K562 (cell line): ENCODE results near the gene TULP4. TPM values are rescaled to one million over a fixed set of nuclear protein-coding genes. Genes with fewer than 3 reads are reported as not detected.
A peak's percentile ranks its signal among the peaks of the same experiment; 100 is the strongest.

Experiments
- ATAC-seq: fragments of 200-7000 bp; cut with Tn5 transposase; 3 replicates; pipeline ENCODE4 v1.9.1; 2020; ENCODE audit warnings: moderate library complexity
- BruUV-seq: library from RNA; stranded (reverse); fragments of 400-500 nt; replicated peaks from 2 replicates; lab custom pipeline; 2021; lab: Mats Ljungman, UMichigan
- CTCF ChIA-PET: fragments of 300-600 bp; formaldehyde crosslinking; extraction: SDS; loops from one replicate; lab custom pipeline; 2021; ENCODE audit warnings: low intra/inter-chr PET ratio; lab: Yijun Ruan, JAX
- POLR2A ChIA-PET: fragments of 300-600, 350-650 bp; sonication (Branson Sonifier 250); formaldehyde crosslinking; extraction: SDS; loops from one replicate; lab custom pipeline; 2021; ENCODE audit warnings: antibody characterized with exemption, inconsistent platforms; lab: Yijun Ruan, JAX
- DNase-seq, 4 experiments: peaks; one replicate each; pipeline versions ENCODE4 v3.0.0 to v3.0.0-alpha.2; 2011 to 2018; ENCODE audit warnings: low spot score in 3 of 4, mixed read lengths in 3 of 4; ENCODE audit errors: extremely low read depth in 1 of 4
- FAIRE-seq: peaks from 2 replicates; lab custom pipeline; 2011; peaks lifted over from hg19 to GRCh38; lab: Jason Lieb, UNC
- H2AFZ ChIP-seq: 2 replicates; pipeline ENCODE4 v1.6.0; 2011; ENCODE audit warnings: low read depth, low read length, control low read depth, inconsistent platforms
- H3K27ac ChIP-seq: fragments of 200-600 bp; 3 replicates; pipeline ENCODE4 v1.8.0; 2011; ENCODE audit warnings: low read depth, mild to moderate bottlenecking, control low read depth, inconsistent platforms, low read length, moderate library complexity, mixed read lengths; ENCODE audit errors: extremely low read depth
- H3K27me3 ChIP-seq, 2 experiments: fragments of 300-600 bp in 1 of 2; 2 replicates in 1 of 2; 3 replicates in 1 of 2; pipeline versions ENCODE4 v1.6.0 to v1.8.0; 2011; ENCODE audit warnings: inconsistent platforms in 2 of 2, low read length in 2 of 2, mild to moderate bottlenecking in 1 of 2, mixed read lengths in 1 of 2, moderate library complexity in 1 of 2; ENCODE audit not compliant: control insufficient read depth in 2 of 2, insufficient read depth in 2 of 2
- H3K36me3 ChIP-seq: fragments of 300-600 bp; 3 replicates; pipeline ENCODE4 v1.8.0; 2011; ENCODE audit warnings: mild to moderate bottlenecking, low read length, inconsistent platforms; ENCODE audit not compliant: control insufficient read depth, insufficient read depth
- H3K4me1 ChIP-seq, 2 experiments: fragments of 200-600 bp in 1 of 2; replicated peaks in 1 of 2; 2 replicates in 1 of 2; 3 replicates in 1 of 2; pipeline versions ENCODE4 v1.5.1 to v1.8.0; 2011; ENCODE audit warnings: inconsistent platforms in 2 of 2, low read length in 2 of 2, mild to moderate bottlenecking in 1 of 2, mixed read lengths in 1 of 2, moderate library complexity in 1 of 2; ENCODE audit not compliant: control insufficient read depth in 2 of 2, insufficient read depth in 2 of 2
- H3K4me2 ChIP-seq: 2 replicates; pipeline ENCODE4 v1.6.1; 2011; ENCODE audit warnings: low read length, control low read depth, inconsistent platforms, mixed read lengths; ENCODE audit not compliant: insufficient read depth
- H3K4me3 ChIP-seq: fragments of 200-600 bp; sonication (generic), shearing (Covaris generic); 2 replicates; pipeline ENCODE4 v1.5.1; 2016; ENCODE audit warnings: control low read depth, inconsistent platforms
- H3K79me2 ChIP-seq: fragments of 200-600 bp; 3 replicates; pipeline ENCODE4 v1.8.0; 2011; ENCODE audit warnings: low read length, inconsistent platforms; ENCODE audit not compliant: control insufficient read depth, insufficient read depth
- H3K9ac ChIP-seq, 2 experiments: 2 replicates each; pipeline versions ENCODE4 v1.6.0 to v1.6.1; 2011; ENCODE audit warnings: low read depth in 2 of 2, low read length in 2 of 2, control low read depth in 1 of 2, inconsistent platforms in 1 of 2, mild to moderate bottlenecking in 1 of 2, mixed read lengths in 1 of 2; ENCODE audit not compliant: insufficient read depth in 1 of 2
- H3K9me1 ChIP-seq: one replicate; pipeline ENCODE4 v1.6.0; 2011; ENCODE audit warnings: inconsistent platforms, mild to moderate bottlenecking, low read length, moderate library complexity; ENCODE audit not compliant: control insufficient read depth, insufficient read depth
- H3K9me3 ChIP-seq: replicated peaks from 2 replicates; pipeline ENCODE4 v1.5.1; 2011; ENCODE audit warnings: low read depth, low read length, inconsistent platforms; ENCODE audit not compliant: control insufficient read depth, insufficient read depth
- H4K20me1 ChIP-seq: replicated peaks from 2 replicates; pipeline ENCODE4 v1.6.1; 2011; ENCODE audit warnings: low read length, inconsistent platforms, mixed read lengths; ENCODE audit not compliant: control insufficient read depth, insufficient read depth
- FIP1L1 ChIP-seq: fragments of 200-400 bp; formaldehyde crosslinking; IDR thresholded peaks from 2 replicates; pipeline ENCODE4 v1.6.1; 2018; ENCODE audit warnings: mild to moderate bottlenecking, low read depth, low read length; ENCODE audit not compliant: poor library complexity, severe bottlenecking
- HDAC2 ChIP-seq: fragments of 450-650 bp; IDR thresholded peaks from 2 replicates; pipeline ENCODE4 v1.6.1; 2016; ENCODE audit warnings: mild to moderate bottlenecking
- HEY1 ChIP-seq: fragments of 250-450 bp; sonication (Bioruptor Pico); IDR thresholded peaks from 2 replicates; pipeline ENCODE4 v1.5.0; 2020; ENCODE audit warnings: mild to moderate bottlenecking, moderate library complexity, borderline replicate concordance
- MAZ ChIP-seq, 2 experiments: fragments of 450-650 bp in 1 of 2; sonication (generic) in 1 of 2; formaldehyde crosslinking; IDR thresholded peaks in 1 of 2; conservative IDR thresholded peaks in 1 of 2; 2 replicates each; pipeline versions ENCODE4 v1.4.0 to v1.5.0; 2020; ENCODE audit warnings: mild to moderate bottlenecking in 1 of 2, missing genetic modification reagents in 1 of 2
- MEF2A ChIP-seq: IDR thresholded peaks from 2 replicates; pipeline ENCODE4 v1.6.1; 2011; ENCODE audit warnings: low read depth, mild to moderate bottlenecking, low read length, moderate library complexity; ENCODE audit not compliant: control insufficient read depth
- ZNF232 ChIP-seq: sonication (generic); formaldehyde crosslinking; IDR thresholded peaks from 2 replicates; pipeline ENCODE4 v1.8.0; 2022; ENCODE audit warnings: mild to moderate bottlenecking, missing genetic modification reagents
- ZNF444 ChIP-seq: fragments of 250-450 bp; sonication (Bioruptor Pico); IDR thresholded peaks from 2 replicates; pipeline ENCODE4 v1.4.0; 2020; ENCODE audit warnings: mild to moderate bottlenecking, moderate library complexity
- ZNF707 ChIP-seq: fragments of 250-450 bp; sonication (Bioruptor Pico); conservative IDR thresholded peaks from 2 replicates; pipeline ENCODE4 v1.8.0; 2022; ENCODE audit warnings: inconsistent platforms, mild to moderate bottlenecking, moderate library complexity
- ZNF778 ChIP-seq: fragments of 450-650 bp; formaldehyde crosslinking; IDR thresholded peaks from 2 replicates; pipeline ENCODE4 v1.4.0; 2020; ENCODE audit warnings: mild to moderate bottlenecking, moderate library complexity
- WGBS: fragments of 100-300 bp; shearing (Covaris generic); methylation state at CpG from one replicate; pipeline ENCODE4 v1.1.6; 2016; ENCODE audit warnings: low coverage, mixed read lengths; ENCODE audit not compliant: insufficient coverage; ENCODE audit errors: missing lambda C conversion rate; 5-methylcytosine and 5-hydroxymethylcytosine counted together
- in situ Hi-C: fragments of 300-500 bp; cut with MboI; formaldehyde crosslinking; loops from 4 replicates; pipeline ENCODE4 v1.15.0; 2018; ENCODE audit warnings: inconsistent platforms, mixed read lengths
- intact Hi-C: fragments of 100-400 bp; cut with micrococcal nuclease; formaldehyde crosslinking; loops from 2 replicates; pipeline ENCODE4 v1.14.2; 2022
- polyA plus RNA-seq, 8 experiments: library from polyadenylated mRNA; depleted of rRNA in 4 of 8; stranded (reverse) in 5 of 8; unstranded in 3 of 8; fragments of >200 nt; fragmentation: Nextera tagmentation in 2 of 8; fragmentation: Illumina TruSeq in 1 of 8; extraction: Ambion mirVana in 2 of 8; extraction: Trizol in 1 of 8; gene quantifications; 2 replicates each; pipeline versions ENCODE4 v1.2.1 to v1.2.3, GENCODE V29; 2011 to 2014; ENCODE audit warnings: inconsistent platforms in 1 of 8, missing spikeins in 1 of 8
- total RNA-seq, 7 experiments: library from RNA; depleted of rRNA in 6 of 7; stranded (reverse); fragments of >200 nt in 6 of 7; fragmentation: Illumina TruSeq in 2 of 7; extraction: Trizol in 2 of 7; gene quantifications; 2 replicates each; pipeline versions ENCODE4 v1.2.1 to v1.2.3, GENCODE V29; 2011 to 2021; ENCODE audit warnings: low replicate concordance in 1 of 7
- TF ChIP-seq, protein P1 (sequence below): sonication (generic); formaldehyde crosslinking; IDR thresholded peaks from 2 replicates; pipeline ENCODE4 v1.8.1; 2023; ENCODE audit warnings: mild to moderate bottlenecking, missing genetic modification reagents
- TF ChIP-seq, protein P2 (sequence below), 2 experiments: IDR thresholded peaks; 2 replicates each; pipeline ENCODE4 v1.6.1; 2011; ENCODE audit warnings: borderline replicate concordance in 1 of 2, control low read depth in 1 of 2, low read depth in 1 of 2, low read length in 1 of 2, mild to moderate bottlenecking in 1 of 2, mixed read lengths in 1 of 2, moderate library complexity in 1 of 2; ENCODE audit not compliant: insufficient read depth in 1 of 2, insufficient read length in 1 of 2, poor library complexity in 1 of 2, severe bottlenecking in 1 of 2; ENCODE audit errors: extremely low read depth in 1 of 2
- TF ChIP-seq, protein P3 (sequence below): sonication (generic); formaldehyde crosslinking; IDR thresholded peaks from 2 replicates; pipeline ENCODE4 v1.8.0; 2022; ENCODE audit warnings: mild to moderate bottlenecking, low read depth, missing genetic modification reagents

The TULP4 gene
- total and polyA plus RNA-seq, 9 of the 15 experiments (the other 6 are each of a cell fraction or from before 2014, with no cell fraction given): 1.2 to 50.4 (median 11.0) TPM

DNA sequence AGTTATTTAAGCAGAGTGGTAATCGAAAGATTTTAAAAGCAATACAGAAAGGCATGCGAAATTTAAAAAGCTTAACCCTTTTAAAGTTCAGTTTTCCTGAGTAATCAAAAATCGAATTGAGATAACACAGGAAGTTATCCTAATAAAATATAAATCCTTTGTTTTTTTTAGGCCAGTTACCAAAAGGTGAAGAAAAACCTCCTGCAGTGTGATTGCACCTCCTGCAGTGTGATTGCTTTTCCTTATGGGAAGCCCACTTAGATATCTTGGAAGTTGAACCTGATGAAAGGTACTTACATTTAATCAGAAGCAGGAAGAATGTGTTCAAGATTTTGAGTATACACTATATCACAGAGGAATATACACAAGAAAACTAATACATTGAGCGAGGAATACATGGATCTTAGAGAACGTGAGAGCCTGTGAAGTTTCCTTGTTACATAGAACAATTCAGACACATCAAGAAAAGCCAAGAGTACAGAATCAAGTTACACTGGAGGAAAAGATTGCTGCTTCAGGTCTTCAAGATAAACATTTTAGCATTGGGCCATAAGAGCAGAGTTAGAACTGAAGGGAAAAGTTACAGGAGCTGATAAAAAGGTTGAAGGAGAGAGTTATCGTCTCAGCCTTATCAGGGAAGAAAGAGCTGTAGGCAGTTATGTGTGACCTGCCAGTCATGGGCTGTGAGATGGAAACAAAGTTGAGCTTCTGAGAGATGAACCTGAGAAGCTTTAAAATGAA, 240.0 kb downstream of the TULP4 start (continued):
- TF ChIP-seq, protein P1, sequence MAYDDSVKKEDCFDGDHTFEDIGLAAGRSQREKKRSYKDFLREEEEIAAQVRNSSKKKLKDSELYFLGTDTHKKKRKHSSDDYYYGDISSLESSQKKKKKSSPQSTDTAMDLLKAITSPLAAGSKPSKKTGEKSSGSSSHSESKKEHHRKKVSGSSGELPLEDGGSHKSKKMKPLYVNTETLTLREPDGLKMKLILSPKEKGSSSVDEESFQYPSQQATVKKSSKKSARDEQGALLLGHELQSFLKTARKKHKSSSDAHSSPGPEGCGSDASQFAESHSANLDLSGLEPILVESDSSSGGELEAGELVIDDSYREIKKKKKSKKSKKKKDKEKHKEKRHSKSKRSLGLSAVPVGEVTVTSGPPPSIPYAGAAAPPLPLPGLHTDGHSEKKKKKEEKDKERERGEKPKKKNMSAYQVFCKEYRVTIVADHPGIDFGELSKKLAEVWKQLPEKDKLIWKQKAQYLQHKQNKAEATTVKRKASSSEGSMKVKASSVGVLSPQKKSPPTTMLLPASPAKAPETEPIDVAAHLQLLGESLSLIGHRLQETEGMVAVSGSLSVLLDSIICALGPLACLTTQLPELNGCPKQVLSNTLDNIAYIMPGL (CRISPR knock-in tag): no peak

DNA sequence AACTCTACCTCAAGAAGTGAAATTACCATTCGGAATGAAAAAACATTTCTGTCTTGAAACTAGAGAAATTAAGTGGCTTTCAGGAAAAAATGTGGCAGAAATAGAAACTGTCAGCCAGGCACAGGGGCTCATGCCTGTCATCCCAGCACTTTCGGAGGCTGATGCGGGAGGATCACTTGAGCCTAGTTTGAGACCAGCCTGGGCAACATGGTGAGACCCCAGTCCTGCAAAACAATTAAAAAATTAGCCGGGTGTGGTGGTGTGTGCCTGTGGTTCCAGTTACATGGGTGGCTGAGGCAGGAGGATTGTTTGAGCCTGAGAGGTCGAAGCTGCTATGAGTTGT, 240.5 kb downstream of the TULP4 start:
- FAIRE-seq (no peak), ATAC-seq (peak; percentile 47), DNase-seq (no peak)
- Histone ChIP-seq H4K20me1 (no peaks in the 10 kb centered on the region), H3K9ac (peak overlapping the region in 1 of 2 experiments; percentile 26; a peak in 1 of 4 replicates), H3K27ac (no peak overlapping the region), H3K27me3 (no peaks in the 10 kb centered on the region; a peak in 1 of 5 replicates), H3K36me3 (no peaks in the 10 kb centered on the region), H3K4me2 (peak overlapping the region; percentile 27; the same call in 1 of the 2 replicates), H3K9me3 (no peaks in the 10 kb centered on the region), H3K4me3 (no peak overlapping the region), H3K9me1 (no peaks in the 10 kb centered on the region), H2AFZ (peak overlapping the region; percentile 46), H3K4me1 (peaks cover 5 to 13% of the 10 kb centered on the region in 2 experiments), H3K79me2 (no peaks in the 10 kb centered on the region)
- BruUV-seq: no TSS peak
- in situ Hi-C loops (no loop called here), intact Hi-C loops (no loop called here)
- 27% methylated on average over 5 of the region's 5 CpGs for WGBS
- ChIA-PET CTCF (no interaction called here), POLR2A (interaction anchor here (0.6 to 4.4 kb wide), 9 partner anchors 9 to 69 kb away, joined by 3 to 14 read pairs (median 6); no protein-coding TSS in a partner anchor)
- TF ChIP-seq ZNF232 (CRISPR knock-in tag) (no peak), ZNF778 (no peak), ZNF444 (CRISPR knock-in tag) (no peak), ZNF707 (CRISPR knock-in tag) (no peak), MAZ (CRISPR knock-in tag; conservative IDR thresholded peaks at IDR 0.05 in 1 of 2, IDR thresholded peaks at IDR 0.05 in 1 of 2) (0 out of 4 replicates have a peak, but pooled peaks of 1 of the 2 experiments have one; percentile 24), MEF2A (no peak), HDAC2 (no peak), FIP1L1 (no peak), HEY1 (no peak)
- TF ChIP-seq, protein P2, sequence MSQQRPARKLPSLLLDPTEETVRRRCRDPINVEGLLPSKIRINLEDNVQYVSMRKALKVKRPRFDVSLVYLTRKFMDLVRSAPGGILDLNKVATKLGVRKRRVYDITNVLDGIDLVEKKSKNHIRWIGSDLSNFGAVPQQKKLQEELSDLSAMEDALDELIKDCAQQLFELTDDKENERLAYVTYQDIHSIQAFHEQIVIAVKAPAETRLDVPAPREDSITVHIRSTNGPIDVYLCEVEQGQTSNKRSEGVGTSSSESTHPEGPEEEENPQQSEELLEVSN (IDR thresholded peaks at IDR 0.05; ENCODE audit: borderline replicate concordance in 1 of 2, extremely low read depth in 1 of 2, insufficient read depth in 1 of 2, insufficient read length in 1 of 2, low read depth in 1 of 2, low read length in 1 of 2, poor library complexity in 1 of 2, severe bottlenecking in 1 of 2): no peak
- TF ChIP-seq, protein P3, sequence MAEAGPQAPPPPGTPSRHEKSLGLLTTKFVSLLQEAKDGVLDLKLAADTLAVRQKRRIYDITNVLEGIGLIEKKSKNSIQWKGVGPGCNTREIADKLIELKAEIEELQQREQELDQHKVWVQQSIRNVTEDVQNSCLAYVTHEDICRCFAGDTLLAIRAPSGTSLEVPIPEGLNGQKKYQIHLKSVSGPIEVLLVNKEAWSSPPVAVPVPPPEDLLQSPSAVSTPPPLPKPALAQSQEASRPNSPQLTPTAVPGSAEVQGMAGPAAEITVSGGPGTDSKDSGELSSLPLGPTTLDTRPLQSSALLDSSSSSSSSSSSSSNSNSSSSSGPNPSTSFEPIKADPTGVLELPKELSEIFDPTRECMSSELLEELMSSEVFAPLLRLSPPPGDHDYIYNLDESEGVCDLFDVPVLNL (CRISPR knock-in tag): no peak
